Right atrium auricular region (tissue), 2 donors: ENCODE results near the gene PLCH1. TPM values are rescaled to one million over a fixed set of nuclear protein-coding genes. Genes with fewer than 3 reads are reported as not detected.

ENCODE experiments used
- DNase-seq: peaks from one replicate; pipeline ENCODE4 v3.0.0-alpha.2; 2019; ENCODE audit warnings: low spot score
- H3K27ac ChIP-seq, 2 donors: fragments of 200-600 bp; sonication (generic); 1 replicate in 1 of 2; 2 replicates in 1 of 2; pipeline ENCODE4 v1.5.1; 2016 to 2019
- H3K27me3 ChIP-seq, 2 donors: fragments of 200-600 bp; sonication (generic); one replicate each; pipeline versions ENCODE4 v1.5.1 to v1.6.0; 2017 to 2019
- H3K36me3 ChIP-seq: fragments of 200-600 bp; sonication (generic); one replicate; pipeline ENCODE4 v1.5.1; 2016
- H3K4me1 ChIP-seq, 2 donors: fragments of 200-600 bp; sonication (generic); one replicate each; pipeline versions ENCODE4 v1.5.1 to v1.6.0; 2017 to 2019
- H3K4me3 ChIP-seq, 2 donors: fragments of 200-600 bp; sonication (generic); 1 replicate in 1 of 2; 2 replicates in 1 of 2; pipeline ENCODE4 v1.5.1; 2017 to 2019; ENCODE audit warnings: mild to moderate bottlenecking in 1 of 2, moderate library complexity in 1 of 2
- H3K9me3 ChIP-seq, 2 donors: fragments of 200-600 bp; sonication (generic); one replicate each; pipeline ENCODE4 v1.5.1; 2019
- total RNA-seq, 2 donors: library from RNA; depleted of rRNA; stranded (reverse); fragments of >200 nt; gene quantifications; one replicate each; pipeline ENCODE4 v1.1.0, GENCODE V29; 2016
- TF ChIP-seq, protein P1 (sequence below), 2 donors: fragments of 200-600 bp; sonication (generic); IDR thresholded peaks; one replicate each; pipeline ENCODE4 v1.5.1; 2019; ENCODE audit warnings: antibody characterized with exemption in 2 of 2

The PLCH1 gene
- total RNA-seq, 2 donors from 2014 or later, result 1.4 to 1.5 TPM

DNA sequence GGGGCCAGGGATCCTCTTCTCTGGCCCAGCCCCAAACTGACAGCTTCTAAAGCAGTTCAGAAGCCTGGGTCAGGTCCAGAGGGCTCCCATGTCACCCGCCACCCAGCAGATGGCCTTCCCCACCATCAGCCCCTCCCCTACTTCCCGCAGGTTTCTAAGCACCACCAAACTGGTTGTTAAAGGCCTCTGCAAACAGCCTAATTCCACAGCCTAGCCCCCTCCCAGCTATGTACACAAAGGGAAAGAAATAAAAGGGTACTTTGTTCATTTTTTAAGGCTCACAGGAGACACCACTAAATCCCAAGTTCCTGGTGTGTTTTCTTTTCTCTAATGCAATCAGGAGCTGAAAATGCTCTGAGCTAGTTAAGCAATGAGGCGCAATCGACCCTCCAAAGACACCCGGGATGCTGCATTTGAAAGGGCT is 30.6 kb downstream of the PLCH1 start:
- DNase-seq, result no peak
- TF ChIP-seq, protein P1, sequence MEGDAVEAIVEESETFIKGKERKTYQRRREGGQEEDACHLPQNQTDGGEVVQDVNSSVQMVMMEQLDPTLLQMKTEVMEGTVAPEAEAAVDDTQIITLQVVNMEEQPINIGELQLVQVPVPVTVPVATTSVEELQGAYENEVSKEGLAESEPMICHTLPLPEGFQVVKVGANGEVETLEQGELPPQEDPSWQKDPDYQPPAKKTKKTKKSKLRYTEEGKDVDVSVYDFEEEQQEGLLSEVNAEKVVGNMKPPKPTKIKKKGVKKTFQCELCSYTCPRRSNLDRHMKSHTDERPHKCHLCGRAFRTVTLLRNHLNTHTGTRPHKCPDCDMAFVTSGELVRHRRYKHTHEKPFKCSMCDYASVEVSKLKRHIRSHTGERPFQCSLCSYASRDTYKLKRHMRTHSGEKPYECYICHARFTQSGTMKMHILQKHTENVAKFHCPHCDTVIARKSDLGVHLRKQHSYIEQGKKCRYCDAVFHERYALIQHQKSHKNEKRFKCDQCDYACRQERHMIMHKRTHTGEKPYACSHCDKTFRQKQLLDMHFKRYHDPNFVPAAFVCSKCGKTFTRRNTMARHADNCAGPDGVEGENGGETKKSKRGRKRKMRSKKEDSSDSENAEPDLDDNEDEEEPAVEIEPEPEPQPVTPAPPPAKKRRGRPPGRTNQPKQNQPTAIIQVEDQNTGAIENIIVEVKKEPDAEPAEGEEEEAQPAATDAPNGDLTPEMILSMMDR (IDR thresholded peaks at IDR 0.05), result no peak
- peaks cover 0 to 21% of the 10 kb centered on the region in 2 donors for H3K9me3 ChIP-seq

DNA sequence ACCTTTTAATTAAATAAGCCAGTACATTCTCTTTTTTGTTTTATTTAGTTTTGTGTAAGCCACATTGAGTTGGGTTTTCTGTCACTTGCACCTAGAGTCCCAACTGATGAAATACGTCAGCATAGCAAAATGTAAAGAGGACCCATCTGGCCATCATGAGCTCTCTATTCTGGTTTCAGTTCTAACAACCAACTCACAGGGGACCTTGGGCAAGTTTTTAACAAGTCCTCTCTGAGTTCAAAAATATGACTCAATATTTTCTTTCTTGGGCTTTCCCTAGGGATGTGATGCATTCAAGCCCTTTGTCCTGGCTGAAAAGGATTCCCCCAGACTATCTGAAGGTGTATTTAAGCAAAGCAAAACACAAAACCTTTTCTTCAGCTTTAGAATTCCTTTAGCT is 32.9 kb downstream of the PLCH1 start:
- Histone ChIP-seq H3K4me1 (no peaks in the 10 kb centered on the region), H3K27ac (no peak overlapping the region), H3K27me3 (no peaks in the 10 kb centered on the region), H3K9me3 (peaks cover 0 to 2% of the 10 kb centered on the region in 2 donors), H3K36me3 (no peaks in the 10 kb centered on the region), H3K4me3 (no peak overlapping the region)
- TF ChIP-seq, protein P1 (IDR thresholded peaks at IDR 0.05), result no peak
- no peak for DNase-seq

More for the DNA sequence above, 30.6 kb downstream of the PLCH1 start:
- no peaks in the 10 kb centered on the region for H3K4me1 ChIP-seq
- no peaks in the 10 kb centered on the region for H3K27me3 ChIP-seq
- no peak overlapping the region for H3K27ac ChIP-seq
- no peak overlapping the region for H3K4me3 ChIP-seq
- no peaks in the 10 kb centered on the region for H3K36me3 ChIP-seq

GRCh38 chr3:155704771-155705559 is 39.9 kb downstream of the PLCH1 start:
- H3K36me3 ChIP-seq, result no peaks in the 10 kb centered on the region
- H3K4me3 ChIP-seq, result no peak overlapping the region
- no peak overlapping the region for H3K27ac ChIP-seq
- no peaks in the 10 kb centered on the region for H3K27me3 ChIP-seq
- H3K4me1 ChIP-seq, result no peaks in the 10 kb centered on the region
- no peaks in the 10 kb centered on the region for H3K9me3 ChIP-seq
- DNase-seq, result no peak
- TF ChIP-seq, protein P1 (IDR thresholded peaks at IDR 0.05), result no peak

DNA sequence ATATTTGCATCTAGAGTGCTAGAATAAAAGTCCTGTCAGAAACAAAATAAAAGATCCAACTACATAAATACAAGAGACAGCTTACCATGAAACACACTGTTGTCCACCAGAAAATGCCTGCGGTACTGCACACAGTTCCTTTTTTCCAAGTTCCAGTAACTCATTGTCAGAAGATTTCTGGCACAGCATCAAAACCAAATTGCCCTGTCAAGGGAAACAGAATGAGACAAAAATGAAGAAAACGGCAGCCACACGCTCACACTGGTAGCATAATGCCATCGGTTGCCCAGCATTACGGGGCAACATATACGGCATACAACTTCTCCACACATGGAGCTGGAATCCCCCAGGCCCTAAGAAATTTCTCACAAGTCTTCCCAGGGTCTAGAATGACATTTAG is 40.8 kb downstream of the PLCH1 start:
- no peaks in the 10 kb centered on the region for H3K36me3 ChIP-seq
- TF ChIP-seq, protein P1 (IDR thresholded peaks at IDR 0.05), result no peak
- H3K27me3 ChIP-seq, result no peaks in the 10 kb centered on the region
- H3K4me1 ChIP-seq, result no peaks in the 10 kb centered on the region
- no peaks in the 10 kb centered on the region for H3K9me3 ChIP-seq
- DNase-seq, result no peak
- H3K4me3 ChIP-seq, result no peak overlapping the region
- H3K27ac ChIP-seq, result no peak overlapping the region

DNA sequence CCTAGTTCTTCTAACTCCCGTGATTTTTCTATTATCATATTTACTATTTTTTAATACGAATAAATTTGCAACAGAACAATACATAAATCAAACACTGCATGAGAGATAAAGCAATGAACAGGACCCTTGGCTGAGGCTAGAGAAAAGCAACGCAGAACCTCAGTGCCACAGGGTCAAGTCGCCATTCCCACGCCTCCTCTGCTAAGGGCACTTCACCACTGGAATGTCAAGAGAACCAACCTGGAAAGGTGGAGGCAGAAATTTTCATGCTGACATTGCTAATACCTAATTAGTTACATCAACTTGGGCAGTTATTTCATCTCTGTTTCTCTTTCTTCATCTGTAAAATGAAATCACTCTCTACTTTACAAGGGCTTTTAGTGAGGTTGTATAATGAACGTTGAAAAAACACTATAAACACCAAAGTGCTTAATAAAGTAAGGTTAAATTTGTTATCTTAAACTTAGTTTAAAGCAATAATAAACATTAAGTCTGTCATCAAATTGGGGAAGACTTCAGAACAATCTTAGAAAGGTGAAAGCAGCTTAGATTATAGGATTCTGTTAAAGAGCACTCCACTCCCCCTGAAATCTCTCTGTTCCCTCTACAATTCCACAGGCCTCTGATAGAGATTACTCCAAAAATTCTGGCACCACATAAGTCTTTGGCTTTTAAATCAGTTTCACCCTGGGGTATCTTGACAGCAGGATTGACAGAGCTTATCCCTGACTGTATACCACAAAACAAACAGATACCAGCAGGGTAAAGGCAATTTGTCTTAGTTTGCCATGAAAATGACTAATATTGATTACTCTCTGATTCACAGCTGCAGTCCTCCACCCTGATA is 41.9 kb downstream of the PLCH1 start:
- DNase-seq, result no peak
- H3K36me3 ChIP-seq, result no peaks in the 10 kb centered on the region
- H3K27me3 ChIP-seq, result no peaks in the 10 kb centered on the region
- TF ChIP-seq, protein P1 (IDR thresholded peaks at IDR 0.05), result no peak
- H3K9me3 ChIP-seq, result no peaks in the 10 kb centered on the region
- H3K27ac ChIP-seq, result no peak overlapping the region
- no peak overlapping the region for H3K4me3 ChIP-seq
- H3K4me1 ChIP-seq, result no peaks in the 10 kb centered on the region
